Pancreas (tissue), 10 donors: Measurements from ENCODE around the gene HMGN3. TPM values are rescaled to one million over a fixed set of nuclear protein-coding genes. Genes with fewer than 3 reads are reported as not detected.

Source experiments
- ATAC-seq, 4 donors: fragments of 200-7000 bp; cut with Tn5 transposase; one replicate each; pipeline versions ENCODE4 v1.8.0 to v1.9.1; 2020; ENCODE audit warnings: mild to moderate bottlenecking in 4 of 4, moderate library complexity in 4 of 4
- DNase-seq, 6 donors: peaks; one replicate each; pipeline ENCODE4 v3.0.0-alpha.2; 2020
- FAIRE-seq: peaks from 2 replicates; lab custom pipeline; 2012; peaks lifted over from hg19 to GRCh38; lab: Jason Lieb, UNC
- H3K27ac ChIP-seq, 4 donors: fragments of 200-600 bp; sonication (generic); 1 replicate in 3 of 4; 2 replicates in 1 of 4; pipeline versions ENCODE4 v1.5.0 to v1.8.0; 2020
- H3K27me3 ChIP-seq, 4 donors: fragments of 200-600 bp; one replicate each; pipeline ENCODE4 v1.8.0; 2021
- H3K36me3 ChIP-seq, 3 donors: fragments of 200-600 bp; sonication (generic) in 1 of 3; one replicate each; pipeline versions ENCODE4 v1.5.0 to v1.8.0; 2020 to 2021
- H3K4me1 ChIP-seq, 3 donors: fragments of 200-600 bp; one replicate each; pipeline ENCODE4 v1.8.0; 2021
- H3K4me3 ChIP-seq, 4 donors: fragments of 200-600 bp; sonication (generic) in 2 of 4; one replicate each; pipeline versions ENCODE4 v1.5.0 to v1.8.0; 2020 to 2021
- H3K9me3 ChIP-seq, 4 donors: fragments of 200-600 bp; one replicate each; pipeline ENCODE4 v1.8.0; 2021
- CTCF ChIP-seq, 4 donors: fragments of 200-600 bp; sonication (generic) in 3 of 4; IDR thresholded peaks; one replicate each; pipeline versions ENCODE4 v1.5.0 to v1.8.0; 2021; ENCODE audit warnings: antibody characterized with exemption in 4 of 4
- WGBS, 2 donors: extraction: QIAGEN DNeasy Blood & Tissue Kit; methylation state at CpG; one replicate each; pipeline ENCODE4 v1.1.7; 2013; 5-methylcytosine and 5-hydroxymethylcytosine counted together
- intact Hi-C, 3 donors: fragments of 100-400 bp; cut with DNase I; formaldehyde crosslinking; loops; one replicate each; pipeline versions ENCODE4 v1.11.1 to v1.14.2; 2022
- polyA plus RNA-seq, 2 donors: library from polyadenylated mRNA; stranded (reverse); fragments of 200-250 nt; gene quantifications; one replicate each; pipeline ENCODE4 v1.2.3, GENCODE V29; 2013
- total RNA-seq, 6 donors: library from RNA; stranded (reverse); fragmentation: NEBNext Ultra II Directional in 4 of 6; extraction: Animal tissue kit (Norgen Biotek cat#: 25700) in 4 of 6; gene quantifications; one replicate each; pipeline versions ENCODE4 v1.2.1 to v1.2.4, GENCODE V29; 2021 to 2023
- donor health status: healthy with polysubstance abuse.
- donor health status: DM: no; HTN: no; CAD: no; lungs with moderate emphysema.
- donor health status: DM: no; HTN: no; CAD: no.
- donor health status: control.
- donor health status: control.
- donor health status: Bipolar disorder and iron deficiency.
- donor health status: DM: yes; HTN: yes; CAD: no.
- donor health status: DM: no; HTN: no; CAD: no.
- donor health status: DM: no; HTN: no; CAD: no.
- donor health status: DM: yes; HTN: yes; CAD: no.

HMGN3 gene
- total RNA-seq (10 to 100 TPM; 19.1 to 46.8 (median 27.8) TPM), polyA plus RNA-seq (100 to 1,000 TPM in 1 of 2 donors, 10 to 100 TPM in 1; 77.9 to 134 TPM)

- 2% methylated on average over 51 of the region's 51 CpGs for WGBS, 2 donors
These were observed at the start of gene HMGN3 for GRCh38 chr6:79234150-79235022. HMGN3 (minus strand) TSS chr6:79234682.

GRCh38 chr6:79280756-79281155, 46.3 kb upstream of the HMGN3 start:
- Histone ChIP-seq H3K9me3 (no peaks in the 10 kb centered on the region), H3K27ac (peak overlapping the region in 1 of 4 donors; percentile 17), H3K27me3 (no peaks in the 10 kb centered on the region), H3K36me3 (no peaks in the 10 kb centered on the region), H3K4me3 (no peak overlapping the region), H3K4me1 (peaks cover 0 to 6% (median 0%) of the 10 kb centered on the region in 3 donors)
- intact Hi-C loops: no loop called here
- no peak for FAIRE-seq
- peak; percentile 28 to 89 (median 60) for ATAC-seq
- TF ChIP-seq CTCF (IDR thresholded peaks at IDR 0.05): no peak
- 42 to 55% methylated on average over 1 of the region's 1 CpG for WGBS, 2 donors
- DNase-seq: no peak

More at GRCh38 chr6:79234150-79235022, at the start of gene HMGN3:
- H3K27me3 ChIP-seq: no peaks in the 10 kb centered on the region
- no peaks in the 10 kb centered on the region for H3K9me3 ChIP-seq
- peak within 1 kb of the TSS; percentile 56 to 80 (median 62) for H3K4me3 ChIP-seq
- peak within 1 kb of the TSS; percentile 66 to 90 (median 84) for H3K27ac ChIP-seq
- peak; percentile 92 to 97 (median 94) for ATAC-seq
- H3K36me3 ChIP-seq: no peaks in the 10 kb centered on the region
- peak; percentile 90 for FAIRE-seq
- H3K4me1 ChIP-seq: peaks cover 0 to 15% (median 5%) of the 10 kb centered on the region in 3 donors
- DNase-seq: peak; percentile 93 to 96 (median 94)
- intact Hi-C loops: no loop called here
- TF ChIP-seq CTCF (IDR thresholded peaks at IDR 0.05): no peak

- Histone ChIP-seq H3K9me3 (no peaks in the 10 kb centered on the region), H3K27ac (no peak overlapping the region), H3K27me3 (no peaks in the 10 kb centered on the region), H3K4me1 (peaks cover 0 to 6% (median 0%) of the 10 kb centered on the region in 3 donors), H3K36me3 (no peaks in the 10 kb centered on the region), H3K4me3 (no peak overlapping the region)
- intact Hi-C loops: no loop called here
- no peak for TF ChIP-seq CTCF (IDR thresholded peaks at IDR 0.05)
- DNase-seq: no peak
- ATAC-seq: peak in 2 of 4 donors; percentile 22 to 67
- FAIRE-seq: no peak
These were observed 42.6 kb upstream of the HMGN3 start for GRCh38 chr6:79277109-79277508.

GRCh38 chr6:79269877-79270276, 35.4 kb upstream of the HMGN3 start:
- no peaks in the 10 kb centered on the region for H3K36me3 ChIP-seq
- H3K27me3 ChIP-seq: no peaks in the 10 kb centered on the region
- no peak overlapping the region for H3K27ac ChIP-seq
- ATAC-seq (peak in 3 of 4 donors; percentile 42 to 70 (median 55)), FAIRE-seq (no peak), DNase-seq (no peak)
- no peaks in the 10 kb centered on the region for H3K9me3 ChIP-seq
- H3K4me3 ChIP-seq: no peak overlapping the region
- WGBS, 2 donors: 34 to 48% methylated on average over 3 of the region's 3 CpGs
- no peak for TF ChIP-seq CTCF (IDR thresholded peaks at IDR 0.05)
- H3K4me1 ChIP-seq: no peaks in the 10 kb centered on the region
- intact Hi-C loops: no loop called here

- no peak overlapping the region for H3K4me3 ChIP-seq
- no peak for DNase-seq
- H3K27ac ChIP-seq: no peak overlapping the region
- no peaks in the 10 kb centered on the region for H3K36me3 ChIP-seq
- H3K9me3 ChIP-seq: no peaks in the 10 kb centered on the region
- ATAC-seq: no peak
- intact Hi-C loops: no loop called here
- no peaks in the 10 kb centered on the region for H3K4me1 ChIP-seq
- 76 to 77% methylated on average over 1 of the region's 1 CpG for WGBS, 2 donors
- no peak for FAIRE-seq
- TF ChIP-seq CTCF (IDR thresholded peaks at IDR 0.05): no peak
- H3K27me3 ChIP-seq: no peaks in the 10 kb centered on the region
These were observed 32.6 kb upstream of the HMGN3 start for GRCh38 chr6:79267128-79267527.
